HepG2 (cell line): ENCODE data around the gene EPB41L2. TPM values are rescaled to one million over a fixed set of nuclear protein-coding genes. Genes with fewer than 3 reads are reported as not detected.

Experiments used
- FOXP1 ChIP-seq, 2 experiments: fragments of 450-650 bp in 1 of 2; IDR thresholded peaks; 2 replicates each; pipeline ENCODE4 v1.6.1; 2017 to 2018; ENCODE audit warnings: antibody characterized with exemption in 1 of 2
- HMG20A ChIP-seq: IDR thresholded peaks from 2 replicates; pipeline ENCODE4 v1.6.1; 2016; ENCODE audit warnings: borderline replicate concordance
- KAT7 ChIP-seq: IDR thresholded peaks from 2 replicates; pipeline ENCODE4 v1.6.1; 2018; ENCODE audit warnings: borderline replicate concordance, missing compliant biosample characterization
- MED8 ChIP-seq: sonication (generic); formaldehyde crosslinking; IDR thresholded peaks from 2 replicates; pipeline ENCODE4 v1.8.1; 2023; ENCODE audit warnings: mild to moderate bottlenecking, missing genetic modification reagents; ENCODE audit not compliant: insufficient replicate concordance
- NFIB ChIP-seq: sonication (generic); formaldehyde crosslinking; IDR thresholded peaks from 2 replicates; pipeline ENCODE4 v1.9.0; 2021; ENCODE audit warnings: missing genetic modification reagents, mild to moderate bottlenecking, borderline replicate concordance
- POLR2AphosphoS2 ChIP-seq: IDR thresholded peaks from 2 replicates; pipeline ENCODE4 v1.6.1; 2011; ENCODE audit warnings: low read depth, low read length, improper control_type of control experiment
- SIN3A ChIP-seq: IDR thresholded peaks from 2 replicates; pipeline ENCODE4 v1.6.1; 2011; ENCODE audit warnings: low read depth, mild to moderate bottlenecking, control low read depth, low read length, borderline replicate concordance
- SSRP1 ChIP-seq: IDR thresholded peaks from 2 replicates; pipeline ENCODE4 v1.6.1; 2016; ENCODE audit warnings: control low read depth
- XRCC5 ChIP-seq: fragments of 200-400 bp; formaldehyde crosslinking; optimal IDR thresholded peaks from 2 replicates; pipeline ENCODE3; 2017; ENCODE audit warnings: mild to moderate bottlenecking, low read length
- YEATS4 ChIP-seq: sonication (generic); formaldehyde crosslinking; IDR thresholded peaks from 2 replicates; pipeline ENCODE4 v1.4.0; 2020; ENCODE audit warnings: missing genetic modification reagents, borderline replicate concordance
- ZBTB21 ChIP-seq: sonication (generic); formaldehyde crosslinking; IDR thresholded peaks from 2 replicates; pipeline ENCODE4 v1.4.0; 2020; ENCODE audit warnings: missing genetic modification reagents
- ZNF256 ChIP-seq: sonication (generic); formaldehyde crosslinking; conservative IDR thresholded peaks from 2 replicates; pipeline ENCODE4 v1.4.0; 2020; ENCODE audit warnings: missing genetic modification reagents
- ZNF30 ChIP-seq: sonication (generic); formaldehyde crosslinking; IDR thresholded peaks from 2 replicates; pipeline ENCODE4 v1.5.0; 2020; ENCODE audit warnings: mild to moderate bottlenecking, missing genetic modification reagents
- ZNF34 ChIP-seq: sonication (generic); formaldehyde crosslinking; IDR thresholded peaks from 2 replicates; pipeline ENCODE4 v1.4.0; 2020; ENCODE audit warnings: mild to moderate bottlenecking, missing genetic modification reagents, borderline replicate concordance
- ZNF451 ChIP-seq: sonication (generic); formaldehyde crosslinking; IDR thresholded peaks from 2 replicates; pipeline ENCODE4 v1.5.0; 2020; ENCODE audit warnings: mild to moderate bottlenecking, missing genetic modification reagents
- ZSCAN22 ChIP-seq: sonication (generic); formaldehyde crosslinking; IDR thresholded peaks from 2 replicates; pipeline ENCODE4 v1.4.0; 2020; ENCODE audit warnings: mild to moderate bottlenecking, missing genetic modification reagents
- polyA plus RNA-seq, 8 experiments: library from polyadenylated mRNA; depleted of rRNA in 3 of 8; stranded (reverse) in 7 of 8; unstranded in 1 of 8; fragments of >200 nt; fragmentation: Illumina TruSeq in 4 of 8; extraction: Trizol in 4 of 8; gene quantifications; 2 replicates each; pipeline versions ENCODE4 v1.2.1 to v1.2.3, GENCODE V29; 2011 to 2016; ENCODE audit warnings: low read depth in 4 of 8, missing spikeins in 1 of 8, mixed read lengths in 1 of 8; ENCODE audit not compliant: insufficient read depth in 1 of 8
- total RNA-seq, 5 experiments: library from RNA; depleted of rRNA; stranded (reverse); fragments of >200 nt; fragmentation: Illumina TruSeq; extraction: Trizol; gene quantifications; 2 replicates each; pipeline ENCODE4 v1.2.3, GENCODE V29; 2016; ENCODE audit warnings: low read depth in 1 of 5
- TF ChIP-seq, protein P1 (sequence below), 2 experiments: sonication (generic) in 1 of 2; formaldehyde crosslinking in 1 of 2; IDR thresholded peaks; 2 replicates each; pipeline versions ENCODE4 v1.6.1 to v1.9.0; 2014 to 2022; ENCODE audit warnings: antibody characterized with exemption in 1 of 2, borderline replicate concordance in 1 of 2, inconsistent platforms in 1 of 2, low read depth in 1 of 2, missing genetic modification reagents in 1 of 2
- TF ChIP-seq, protein P2 (sequence below): sonication (generic); formaldehyde crosslinking; IDR thresholded peaks from 2 replicates; pipeline ENCODE4 v1.4.0; 2020; ENCODE audit warnings: missing genetic modification reagents
- TF ChIP-seq, protein P3 (sequence below): fragments of 450-650 bp; IDR thresholded peaks from 2 replicates; pipeline ENCODE4 v1.6.1; 2017; ENCODE audit warnings: mild to moderate bottlenecking

Gene EPB41L2
- total and polyA plus RNA-seq, 2 of the 13 experiments (the other 11 are each of a cell fraction or from before 2014, with no cell fraction given) = 41.7 to 56.4 TPM

DNA sequence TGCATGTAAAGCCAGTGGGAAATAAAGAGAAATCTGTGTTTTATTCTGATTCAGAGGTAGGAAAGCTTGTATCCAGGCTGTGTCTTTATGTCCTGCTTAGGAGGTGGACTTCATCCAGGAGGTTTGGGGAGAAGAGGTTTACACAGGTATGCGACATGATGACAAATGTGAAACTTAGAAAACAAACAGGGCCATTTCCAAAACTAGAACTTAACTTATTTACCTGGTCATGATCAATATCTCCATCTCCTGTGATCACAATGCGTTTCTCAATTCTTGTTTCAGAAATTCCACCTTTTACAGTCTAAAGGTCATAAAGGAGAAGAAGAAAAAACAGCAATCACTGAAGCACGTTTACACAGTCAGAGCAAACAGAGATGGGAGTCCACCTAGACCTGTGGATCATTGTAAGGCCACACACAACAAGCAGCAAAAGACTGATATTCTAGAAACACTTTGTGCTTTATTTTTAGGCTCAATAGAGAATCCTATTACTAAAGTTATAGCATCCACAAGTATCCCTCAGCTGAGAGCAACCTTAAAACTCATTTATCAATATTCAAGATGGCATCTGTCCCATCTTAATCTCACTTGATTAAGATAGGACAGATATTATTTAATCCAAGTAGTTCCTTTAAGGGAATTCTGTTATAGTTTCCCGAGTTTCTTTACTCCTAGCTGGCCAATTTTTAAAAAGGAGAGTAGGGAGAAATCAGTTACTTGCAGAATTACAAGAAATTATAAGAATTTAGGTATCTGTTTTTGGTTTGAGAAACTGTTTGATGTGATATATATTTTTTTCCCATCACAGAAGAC, 199.4 kb downstream of the EPB41L2 start (continued):
- TF ChIP-seq ZBTB21 (CRISPR knock-in tag) (0 out of 2 replicates have a peak, but pooled peaks have one; percentile 19), HMG20A (CRISPR knock-in tag) (peak; percentile 100), SSRP1 (CRISPR knock-in tag) (peak; percentile 92; the same call in 1 of the 2 replicates), YEATS4 (CRISPR knock-in tag) (peak; percentile 81), POLR2AphosphoS2 (no peak), ZNF451 (CRISPR knock-in tag) (no peak), ZNF34 (CRISPR knock-in tag) (no peak), NFIB (CRISPR knock-in tag) (no peak), ZNF30 (CRISPR knock-in tag) (no peak), MED8 (peak; percentile 91), ZNF256 (CRISPR knock-in tag) (peak; percentile 64; the same call in 1 of the 2 replicates), SIN3A (no peak), ZSCAN22 (CRISPR knock-in tag) (no peak), XRCC5 (no peak), FOXP1 (IDR thresholded peaks at IDR 0.05) (peak; percentile 93), FOXP1 (CRISPR knock-in tag; IDR thresholded peaks at IDR 0.05) (peak; percentile 100), KAT7 (CRISPR knock-in tag) (peak; percentile 96)
- TF ChIP-seq, protein P1, sequence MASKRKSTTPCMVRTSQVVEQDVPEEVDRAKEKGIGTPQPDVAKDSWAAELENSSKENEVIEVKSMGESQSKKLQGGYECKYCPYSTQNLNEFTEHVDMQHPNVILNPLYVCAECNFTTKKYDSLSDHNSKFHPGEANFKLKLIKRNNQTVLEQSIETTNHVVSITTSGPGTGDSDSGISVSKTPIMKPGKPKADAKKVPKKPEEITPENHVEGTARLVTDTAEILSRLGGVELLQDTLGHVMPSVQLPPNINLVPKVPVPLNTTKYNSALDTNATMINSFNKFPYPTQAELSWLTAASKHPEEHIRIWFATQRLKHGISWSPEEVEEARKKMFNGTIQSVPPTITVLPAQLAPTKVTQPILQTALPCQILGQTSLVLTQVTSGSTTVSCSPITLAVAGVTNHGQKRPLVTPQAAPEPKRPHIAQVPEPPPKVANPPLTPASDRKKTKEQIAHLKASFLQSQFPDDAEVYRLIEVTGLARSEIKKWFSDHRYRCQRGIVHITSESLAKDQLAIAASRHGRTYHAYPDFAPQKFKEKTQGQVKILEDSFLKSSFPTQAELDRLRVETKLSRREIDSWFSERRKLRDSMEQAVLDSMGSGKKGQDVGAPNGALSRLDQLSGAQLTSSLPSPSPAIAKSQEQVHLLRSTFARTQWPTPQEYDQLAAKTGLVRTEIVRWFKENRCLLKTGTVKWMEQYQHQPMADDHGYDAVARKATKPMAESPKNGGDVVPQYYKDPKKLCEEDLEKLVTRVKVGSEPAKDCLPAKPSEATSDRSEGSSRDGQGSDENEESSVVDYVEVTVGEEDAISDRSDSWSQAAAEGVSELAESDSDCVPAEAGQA (IDR thresholded peaks at IDR 0.05; ENCODE audit: low read depth) = no peak
- TF ChIP-seq, protein P1 (CRISPR knock-in tag; IDR thresholded peaks at IDR 0.05; ENCODE audit: borderline replicate concordance) = peak; percentile 92; the same call in 1 of the 2 replicates
- TF ChIP-seq, protein P2, sequence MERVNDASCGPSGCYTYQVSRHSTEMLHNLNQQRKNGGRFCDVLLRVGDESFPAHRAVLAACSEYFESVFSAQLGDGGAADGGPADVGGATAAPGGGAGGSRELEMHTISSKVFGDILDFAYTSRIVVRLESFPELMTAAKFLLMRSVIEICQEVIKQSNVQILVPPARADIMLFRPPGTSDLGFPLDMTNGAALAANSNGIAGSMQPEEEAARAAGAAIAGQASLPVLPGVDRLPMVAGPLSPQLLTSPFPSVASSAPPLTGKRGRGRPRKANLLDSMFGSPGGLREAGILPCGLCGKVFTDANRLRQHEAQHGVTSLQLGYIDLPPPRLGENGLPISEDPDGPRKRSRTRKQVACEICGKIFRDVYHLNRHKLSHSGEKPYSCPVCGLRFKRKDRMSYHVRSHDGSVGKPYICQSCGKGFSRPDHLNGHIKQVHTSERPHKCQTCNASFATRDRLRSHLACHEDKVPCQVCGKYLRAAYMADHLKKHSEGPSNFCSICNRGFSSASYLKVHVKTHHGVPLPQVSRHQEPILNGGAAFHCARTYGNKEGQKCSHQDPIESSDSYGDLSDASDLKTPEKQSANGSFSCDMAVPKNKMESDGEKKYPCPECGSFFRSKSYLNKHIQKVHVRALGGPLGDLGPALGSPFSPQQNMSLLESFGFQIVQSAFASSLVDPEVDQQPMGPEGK (CRISPR knock-in tag) = peak; percentile 79
- TF ChIP-seq, protein P3, sequence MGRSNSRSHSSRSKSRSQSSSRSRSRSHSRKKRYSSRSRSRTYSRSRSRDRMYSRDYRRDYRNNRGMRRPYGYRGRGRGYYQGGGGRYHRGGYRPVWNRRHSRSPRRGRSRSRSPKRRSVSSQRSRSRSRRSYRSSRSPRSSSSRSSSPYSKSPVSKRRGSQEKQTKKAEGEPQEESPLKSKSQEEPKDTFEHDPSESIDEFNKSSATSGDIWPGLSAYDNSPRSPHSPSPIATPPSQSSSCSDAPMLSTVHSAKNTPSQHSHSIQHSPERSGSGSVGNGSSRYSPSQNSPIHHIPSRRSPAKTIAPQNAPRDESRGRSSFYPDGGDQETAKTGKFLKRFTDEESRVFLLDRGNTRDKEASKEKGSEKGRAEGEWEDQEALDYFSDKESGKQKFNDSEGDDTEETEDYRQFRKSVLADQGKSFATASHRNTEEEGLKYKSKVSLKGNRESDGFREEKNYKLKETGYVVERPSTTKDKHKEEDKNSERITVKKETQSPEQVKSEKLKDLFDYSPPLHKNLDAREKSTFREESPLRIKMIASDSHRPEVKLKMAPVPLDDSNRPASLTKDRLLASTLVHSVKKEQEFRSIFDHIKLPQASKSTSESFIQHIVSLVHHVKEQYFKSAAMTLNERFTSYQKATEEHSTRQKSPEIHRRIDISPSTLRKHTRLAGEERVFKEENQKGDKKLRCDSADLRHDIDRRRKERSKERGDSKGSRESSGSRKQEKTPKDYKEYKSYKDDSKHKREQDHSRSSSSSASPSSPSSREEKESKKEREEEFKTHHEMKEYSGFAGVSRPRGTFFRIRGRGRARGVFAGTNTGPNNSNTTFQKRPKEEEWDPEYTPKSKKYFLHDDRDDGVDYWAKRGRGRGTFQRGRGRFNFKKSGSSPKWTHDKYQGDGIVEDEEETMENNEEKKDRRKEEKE = no peak
